Embryonic facial prominence (tissue), 1 donor: ENCODE results near the gene SPOCK1.

Experiments
- DNase-seq: peaks from one replicate; pipeline ENCODE4 v3.0.0-alpha.2; 2016; ENCODE audit errors: extremely low spot score

The SPOCK1 gene

GRCh38 chr5:137114529-137114928, 384.6 kb downstream of the SPOCK1 start:
- no peak for DNase-seq

GRCh38 chr5:137113939-137114338, 385.2 kb downstream of the SPOCK1 start:
- DNase-seq = no peak

GRCh38 chr5:137113161-137113560, 386.0 kb downstream of the SPOCK1 start:
- DNase-seq = no peak

GRCh38 chr5:137105351-137106035, 393.6 kb downstream of the SPOCK1 start:
- DNase-seq = no peak

DNA sequence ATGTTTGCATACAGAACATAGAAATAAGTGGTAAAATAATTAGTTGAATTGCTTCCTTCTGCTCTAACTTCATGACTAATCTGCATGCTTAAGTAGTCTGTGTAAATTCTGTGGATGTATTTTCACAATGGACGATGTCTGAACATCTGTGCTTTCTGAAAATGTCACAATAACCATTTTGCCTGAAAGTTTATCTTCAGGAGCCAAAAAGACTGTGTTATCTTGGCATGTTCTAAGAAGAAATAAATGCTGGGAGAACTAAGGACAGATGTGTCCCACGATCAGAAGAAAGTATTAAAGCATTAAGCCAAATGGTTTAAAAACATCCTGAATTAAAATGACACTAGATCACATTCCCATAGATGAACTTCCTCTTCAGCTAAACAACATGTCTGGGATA, 397.6 kb downstream of the SPOCK1 start:
- DNase-seq = no peak

DNA sequence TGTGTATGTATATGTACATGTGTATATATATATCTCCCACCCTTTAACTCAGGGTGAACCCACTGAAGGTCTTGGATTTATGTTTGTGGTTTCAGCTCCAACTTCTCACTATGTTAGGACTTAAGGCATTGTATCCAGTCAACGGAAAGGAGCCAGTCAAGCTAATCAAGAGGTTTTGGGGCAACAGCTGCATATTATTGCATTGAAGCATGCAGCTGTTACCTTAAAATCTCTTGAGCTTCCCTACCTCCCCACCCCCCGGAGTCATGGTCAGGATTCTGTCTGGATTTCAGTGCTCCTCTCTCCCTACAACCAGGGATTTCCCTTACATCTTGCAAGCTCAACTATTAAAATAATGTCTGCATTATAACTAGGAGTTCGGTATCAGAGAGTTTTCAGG, 399.5 kb downstream of the SPOCK1 start:
- no peak for DNase-seq

- DNase-seq = no peak
Observed at GRCh38 chr5:137098663-137099062, 400.5 kb downstream of the SPOCK1 start.

GRCh38 chr5:137098238-137098637, 400.9 kb downstream of the SPOCK1 start:
- no peak for DNase-seq

DNA sequence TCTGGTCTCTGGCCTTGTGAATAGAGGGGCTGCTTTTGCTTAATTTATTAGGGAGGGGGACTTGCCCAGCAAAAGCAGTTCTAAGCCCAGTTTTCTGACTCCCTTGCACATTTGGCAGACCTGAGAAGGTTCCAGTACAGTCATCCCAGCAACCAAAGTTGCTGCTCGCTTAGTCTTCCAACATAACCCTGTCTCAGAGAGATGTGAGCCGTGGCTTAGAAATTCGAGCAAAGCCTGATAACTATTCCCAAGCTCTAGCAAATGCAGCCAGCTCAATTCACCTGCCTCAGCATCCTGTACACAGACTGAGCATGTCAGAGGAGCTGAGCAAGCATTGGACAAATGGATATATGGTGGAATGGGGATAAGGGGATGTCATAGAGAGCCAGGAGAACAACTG, 401.9 kb downstream of the SPOCK1 start:
- no peak for DNase-seq

- no peak for DNase-seq
Observed at GRCh38 chr5:137096149-137097103, 402.7 kb downstream of the SPOCK1 start.

DNA sequence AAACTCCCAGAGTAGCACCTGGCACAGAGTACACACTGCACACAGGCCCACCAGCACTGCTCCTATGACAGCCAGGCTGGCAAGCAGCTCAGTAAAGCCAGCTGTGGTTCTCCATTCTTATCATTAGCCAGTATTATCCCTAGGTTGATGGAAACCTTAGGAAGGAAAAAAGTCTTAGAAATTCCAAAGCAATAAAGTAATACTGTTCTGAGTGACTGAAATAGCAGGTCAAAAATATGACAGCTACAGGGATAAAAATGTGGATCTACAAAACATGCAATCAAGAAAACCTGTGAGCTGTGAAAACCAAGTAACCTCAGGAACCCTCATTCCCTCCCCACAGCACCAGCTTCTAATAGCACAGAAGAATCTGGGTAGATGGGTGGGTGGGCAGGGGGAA, 403.5 kb downstream of the SPOCK1 start:
- no peak for DNase-seq

DNA sequence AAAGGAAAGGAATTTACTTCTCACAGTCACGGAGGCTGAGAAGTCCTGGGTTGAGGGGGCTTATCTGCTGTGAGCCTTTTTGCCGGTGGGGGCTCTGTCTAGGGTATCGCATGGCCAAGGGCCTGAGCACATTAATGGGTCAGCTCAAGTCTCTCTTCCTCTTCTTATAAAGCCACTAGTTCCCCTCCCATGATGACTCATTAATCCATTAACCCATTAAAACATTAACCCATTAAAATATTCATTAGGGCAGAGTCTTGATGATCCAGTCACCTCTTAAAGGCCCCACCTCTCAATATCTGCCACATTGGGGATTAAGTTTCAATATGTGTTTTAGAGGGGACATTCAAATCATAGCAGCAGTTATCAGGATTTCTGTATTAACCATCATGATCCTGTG, 406.3 kb downstream of the SPOCK1 start:
- no peak for DNase-seq

DNA sequence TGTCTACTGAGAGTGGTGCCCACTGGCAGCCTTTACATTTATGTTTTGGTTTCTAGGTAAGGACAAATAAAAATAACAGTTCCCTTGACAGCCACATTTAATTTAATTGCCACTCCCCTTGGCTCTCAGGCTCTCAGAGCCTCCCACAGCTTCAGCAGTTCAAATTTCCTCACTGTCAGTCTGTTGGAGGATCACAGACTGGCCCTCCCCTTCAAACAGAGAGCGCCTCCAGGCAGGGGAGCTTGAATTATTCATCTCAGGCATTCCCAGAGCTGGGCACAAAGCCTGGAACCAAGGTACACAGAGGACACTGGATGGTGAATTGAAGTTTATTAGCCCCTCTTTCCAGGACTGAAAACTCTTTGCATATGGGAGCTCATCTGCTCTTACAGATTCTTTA, 407.7 kb downstream of the SPOCK1 start:
- no peak for DNase-seq

DNA sequence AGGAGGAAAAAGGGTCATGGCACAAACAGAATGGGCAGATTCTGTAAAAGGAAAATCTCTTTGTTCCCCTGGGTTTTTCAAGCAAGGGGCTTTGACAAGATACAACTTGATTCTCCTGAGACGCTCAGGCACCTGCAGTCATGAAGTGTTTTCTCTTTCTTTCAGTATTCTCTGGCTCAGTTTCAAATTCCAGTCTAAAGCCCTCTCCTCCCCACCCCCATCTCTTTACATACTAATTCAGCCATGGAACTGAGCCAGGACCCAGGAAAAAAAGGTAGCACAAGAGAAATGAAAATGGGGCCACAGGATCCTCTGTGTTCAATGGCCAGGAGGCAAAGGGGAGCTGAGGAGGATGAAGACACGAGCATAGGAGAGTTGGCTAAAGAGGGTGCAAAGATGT, 408.4 kb downstream of the SPOCK1 start:
- peak; percentile 13 for DNase-seq

DNA sequence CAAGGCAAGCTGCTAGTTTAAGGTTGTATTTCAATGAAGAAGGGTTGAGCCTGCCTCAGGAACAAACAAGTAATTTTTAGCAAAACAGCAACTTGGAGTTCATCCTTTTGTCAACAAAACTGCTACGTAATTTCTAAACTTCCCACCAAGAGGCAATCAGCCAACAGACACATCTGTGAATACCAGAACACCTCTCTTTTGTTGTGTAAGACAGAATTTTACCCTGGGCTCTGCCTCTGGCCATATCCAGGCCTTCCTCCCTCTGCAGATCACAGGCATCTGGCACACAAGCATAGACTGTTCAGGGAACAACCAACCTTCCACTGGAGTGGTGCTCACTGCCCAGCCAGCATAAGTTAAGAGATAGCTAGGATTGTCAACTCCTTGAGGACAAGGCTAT, 409.0 kb downstream of the SPOCK1 start:
- DNase-seq = no peak

DNA sequence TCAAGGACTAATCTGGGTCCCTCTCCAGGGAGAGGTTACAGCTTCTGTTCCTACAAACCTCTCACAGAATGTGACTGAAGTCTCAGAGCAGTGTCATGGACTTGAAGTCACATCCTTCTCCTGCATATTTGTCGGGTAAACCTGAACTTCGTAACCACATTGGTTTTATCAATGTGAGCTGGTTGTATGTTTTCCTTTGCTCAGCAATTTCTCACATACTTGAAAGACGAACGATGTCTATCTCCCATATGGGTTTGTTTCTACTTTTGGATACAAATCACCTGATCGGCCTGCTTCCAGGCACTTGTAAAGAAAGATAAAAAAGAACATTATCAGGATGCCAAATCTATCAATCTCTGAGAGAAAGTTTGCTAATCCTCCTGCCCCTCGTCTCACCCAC, 411.0 kb downstream of the SPOCK1 start:
- no peak for DNase-seq

DNA sequence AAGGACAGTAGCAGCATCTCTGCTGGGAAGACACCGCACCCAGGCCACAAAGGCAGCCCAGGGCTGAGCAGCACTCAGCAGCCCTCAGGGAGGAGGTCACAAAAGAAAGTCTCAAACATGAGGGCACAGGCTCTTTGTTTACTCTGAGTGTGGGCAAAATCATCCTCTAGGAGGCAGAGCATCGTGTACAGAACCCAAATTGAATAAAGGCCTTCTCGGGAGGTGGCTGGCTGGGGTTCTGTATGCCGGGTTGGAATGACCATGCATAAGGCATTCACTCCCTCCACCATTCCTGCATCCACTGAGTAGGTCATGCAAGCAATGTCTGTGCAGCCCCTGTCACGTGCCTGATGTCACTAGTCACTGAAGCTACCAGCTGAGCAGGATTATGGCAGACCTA, 412.8 kb downstream of the SPOCK1 start:
- DNase-seq = no peak

GRCh38 chr5:137085206-137085605, 413.9 kb downstream of the SPOCK1 start:
- DNase-seq = no peak

GRCh38 chr5:137084016-137084415, 415.1 kb downstream of the SPOCK1 start:
- no peak for DNase-seq

GRCh38 chr5:137082951-137083350, 416.2 kb downstream of the SPOCK1 start:
- no peak for DNase-seq

- no peak for DNase-seq
Observed at GRCh38 chr5:137078171-137078665, 420.9 kb downstream of the SPOCK1 start.

GRCh38 chr5:137075163-137075970, 423.8 kb downstream of the SPOCK1 start:
- no peak for DNase-seq
